Muscle of back (tissue), 11 donors: ENCODE measurements around the gene DUSP16. TPM values are rescaled to one million over a fixed set of nuclear protein-coding genes. Genes with fewer than 3 reads are reported as not detected.
A peak's percentile ranks its signal among the peaks of the same experiment; 100 is the strongest.

Experiments
- DNase-seq, 3 donors: peaks; one replicate each; pipeline versions ENCODE4 v3.0.0 to v3.0.0-alpha.2; 2013
- polyA plus RNA-seq, 10 donors: library from polyadenylated mRNA; unstranded; fragments of 120-200 nt; gene quantifications; one replicate each; pipeline ENCODE4 v1.2.1, GENCODE V29; 2013; ENCODE audit not compliant: insufficient read length in 10 of 10

DUSP16 gene
- polyA plus RNA-seq, 10 donors, result 24.9 to 39.8 (median 31.3) TPM

GRCh38 chr12:12445165-12445881 is 117.3 kb downstream of the DUSP16 start:
- DNase-seq, result no peak

GRCh38 chr12:12443431-12443878 is 119.2 kb downstream of the DUSP16 start:
- DNase-seq, result peak in 2 of 3 donors; percentile 58 to 81

GRCh38 chr12:12442548-12443071 is 120.1 kb downstream of the DUSP16 start:
- peak in 1 of 3 donors; percentile 60 for DNase-seq

GRCh38 chr12:12441843-12442461 is 120.7 kb downstream of the DUSP16 start:
- DNase-seq, result no peak

GRCh38 chr12:12441429-12441807 is 121.2 kb downstream of the DUSP16 start:
- no peak for DNase-seq

GRCh38 chr12:12440784-12441428 is 121.8 kb downstream of the DUSP16 start:
- no peak for DNase-seq

- DNase-seq, result no peak
Observed at GRCh38 chr12:12439636-12440035, 123.0 kb downstream of the DUSP16 start.

- no peak for DNase-seq
Observed at GRCh38 chr12:12436831-12437345, 125.8 kb downstream of the DUSP16 start.

GRCh38 chr12:12433203-12433731 is 129.4 kb downstream of the DUSP16 start:
- no peak for DNase-seq

GRCh38 chr12:12432364-12432763 is 130.3 kb downstream of the DUSP16 start:
- no peak for DNase-seq

GRCh38 chr12:12428961-12429657 is 133.6 kb downstream of the DUSP16 start:
- DNase-seq, result no peak

GRCh38 chr12:12428047-12428446 is 134.6 kb downstream of the DUSP16 start:
- no peak for DNase-seq

GRCh38 chr12:12427568-12427967 is 135.1 kb downstream of the DUSP16 start:
- DNase-seq, result no peak

- no peak for DNase-seq
Observed at GRCh38 chr12:12425616-12426015, 137.0 kb downstream of the DUSP16 start.

GRCh38 chr12:12425001-12425400 is 137.7 kb downstream of the DUSP16 start:
- DNase-seq, result no peak

Other genes starting within 250 kb of the DUSP16 start
- 10 to 100 TPM in 9 of 10 donors, 1 to 10 TPM in 1; 9.1 to 13.8 (median 11.4) TPM for gene MANSC1, start 212.6 kb downstream of the DUSP16 start, polyA plus RNA-seq
- 10 to 100 TPM in 1 of 10 donors, 1 to 10 TPM in 9; 5.4 to 10.5 (median 7.2) TPM for gene BORCS5, start 205.8 kb downstream of the DUSP16 start, polyA plus RNA-seq
- 10 to 100 TPM in 9 of 10 donors, 1 to 10 TPM in 1; 9.8 to 13.7 (median 11.5) TPM for gene CREBL2, start 49.0 kb upstream of the DUSP16 start, polyA plus RNA-seq
- gene GPR19, start 133.3 kb upstream of the DUSP16 start, polyA plus RNA-seq, result 1 to 10 TPM in 3 of 10 donors, under 1 TPM in 7; 0.49 to 1.4 (median 0.84) TPM
- gene CDKN1B, start 154.5 kb upstream of the DUSP16 start, polyA plus RNA-seq, result 10 to 100 TPM; 45.7 to 63.9 (median 49.4) TPM
- gene APOLD1, start 222.8 kb upstream of the DUSP16 start, polyA plus RNA-seq, result 10 to 100 TPM in 6 of 10 donors, 1 to 10 TPM in 4; 6.9 to 22.2 (median 11.3) TPM